ENCODE data around the gene RAPGEF3.
A peak's percentile ranks its signal among the peaks of the same experiment; 100 is the strongest.

Gene RAPGEF3

GRCh38 chr12:47709671-47710070 lies 49.0 kb downstream of the RAPGEF3 start:
- H3K4me3 ChIP-seq (ENCODE audit: control insufficient read depth, low read depth, low read length) = no peak overlapping the region
- TF ChIP-seq, protein P1, sequence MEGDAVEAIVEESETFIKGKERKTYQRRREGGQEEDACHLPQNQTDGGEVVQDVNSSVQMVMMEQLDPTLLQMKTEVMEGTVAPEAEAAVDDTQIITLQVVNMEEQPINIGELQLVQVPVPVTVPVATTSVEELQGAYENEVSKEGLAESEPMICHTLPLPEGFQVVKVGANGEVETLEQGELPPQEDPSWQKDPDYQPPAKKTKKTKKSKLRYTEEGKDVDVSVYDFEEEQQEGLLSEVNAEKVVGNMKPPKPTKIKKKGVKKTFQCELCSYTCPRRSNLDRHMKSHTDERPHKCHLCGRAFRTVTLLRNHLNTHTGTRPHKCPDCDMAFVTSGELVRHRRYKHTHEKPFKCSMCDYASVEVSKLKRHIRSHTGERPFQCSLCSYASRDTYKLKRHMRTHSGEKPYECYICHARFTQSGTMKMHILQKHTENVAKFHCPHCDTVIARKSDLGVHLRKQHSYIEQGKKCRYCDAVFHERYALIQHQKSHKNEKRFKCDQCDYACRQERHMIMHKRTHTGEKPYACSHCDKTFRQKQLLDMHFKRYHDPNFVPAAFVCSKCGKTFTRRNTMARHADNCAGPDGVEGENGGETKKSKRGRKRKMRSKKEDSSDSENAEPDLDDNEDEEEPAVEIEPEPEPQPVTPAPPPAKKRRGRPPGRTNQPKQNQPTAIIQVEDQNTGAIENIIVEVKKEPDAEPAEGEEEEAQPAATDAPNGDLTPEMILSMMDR (IDR thresholded peaks at IDR 0.05; ENCODE audit: control insufficient read depth, insufficient read depth, low read depth, low read length, missing control alignments) = no peak
- DNase-seq (ENCODE audit: low read depth) = no peak

DNA sequence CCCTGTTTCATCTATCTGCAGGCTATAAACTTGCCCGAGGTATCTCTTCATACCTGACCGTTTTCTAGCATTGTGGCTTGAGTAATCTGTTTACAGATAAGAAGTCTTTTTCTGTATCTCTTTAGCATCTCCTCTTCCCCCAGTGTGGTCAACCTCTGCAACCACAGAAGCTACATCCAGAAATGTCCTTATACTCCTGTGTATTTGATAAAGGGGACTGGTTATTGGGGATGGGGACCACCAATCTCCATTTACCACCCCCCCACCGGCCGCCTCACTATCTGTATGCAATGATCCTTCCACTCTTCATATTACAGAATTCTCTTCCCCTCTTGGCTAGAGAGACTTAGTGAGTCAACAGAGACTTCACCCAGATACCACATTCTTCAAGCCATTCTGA lies 49.4 kb downstream of the RAPGEF3 start:
- TF ChIP-seq, protein P1 (IDR thresholded peaks at IDR 0.05; ENCODE audit: control insufficient read depth, insufficient read depth, low read depth, low read length, missing control alignments) = no peak
- no peak overlapping the region for H3K4me3 ChIP-seq (ENCODE audit: control insufficient read depth, low read depth, low read length)
- no peak for DNase-seq (ENCODE audit: low read depth)

GRCh38 chr12:47707905-47708543 lies 50.7 kb downstream of the RAPGEF3 start:
- DNase-seq (ENCODE audit: low read depth) = no peak
- TF ChIP-seq, protein P1 (IDR thresholded peaks at IDR 0.05; ENCODE audit: control insufficient read depth, insufficient read depth, low read depth, low read length, missing control alignments) = no peak
- H3K4me3 ChIP-seq (ENCODE audit: control insufficient read depth, low read depth, low read length) = no peak overlapping the region

DNA sequence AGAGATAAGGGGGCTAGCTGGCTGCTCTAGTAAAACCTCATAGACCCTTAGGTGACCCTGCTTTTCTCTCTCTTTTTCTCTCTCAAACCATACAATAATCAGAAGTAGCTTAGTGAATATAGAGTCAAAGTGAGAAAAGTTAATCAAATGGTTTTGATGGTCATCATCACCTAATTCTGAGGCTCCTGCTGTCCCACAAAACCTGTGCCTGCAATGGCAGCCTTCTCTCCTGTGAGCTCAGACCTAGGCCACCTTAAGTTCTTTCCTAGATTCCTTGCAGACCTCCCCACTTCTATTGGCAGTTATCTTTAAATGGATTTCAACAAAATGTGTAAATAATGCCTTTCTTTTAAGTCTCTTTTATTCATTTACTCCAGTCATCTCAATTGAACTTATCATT lies 51.3 kb downstream of the RAPGEF3 start:
- DNase-seq (ENCODE audit: low read depth) = no peak
- TF ChIP-seq, protein P1 (IDR thresholded peaks at IDR 0.05; ENCODE audit: control insufficient read depth, insufficient read depth, low read depth, low read length, missing control alignments) = no peak
- H3K4me3 ChIP-seq (ENCODE audit: control insufficient read depth, low read depth, low read length) = no peak overlapping the region

DNA sequence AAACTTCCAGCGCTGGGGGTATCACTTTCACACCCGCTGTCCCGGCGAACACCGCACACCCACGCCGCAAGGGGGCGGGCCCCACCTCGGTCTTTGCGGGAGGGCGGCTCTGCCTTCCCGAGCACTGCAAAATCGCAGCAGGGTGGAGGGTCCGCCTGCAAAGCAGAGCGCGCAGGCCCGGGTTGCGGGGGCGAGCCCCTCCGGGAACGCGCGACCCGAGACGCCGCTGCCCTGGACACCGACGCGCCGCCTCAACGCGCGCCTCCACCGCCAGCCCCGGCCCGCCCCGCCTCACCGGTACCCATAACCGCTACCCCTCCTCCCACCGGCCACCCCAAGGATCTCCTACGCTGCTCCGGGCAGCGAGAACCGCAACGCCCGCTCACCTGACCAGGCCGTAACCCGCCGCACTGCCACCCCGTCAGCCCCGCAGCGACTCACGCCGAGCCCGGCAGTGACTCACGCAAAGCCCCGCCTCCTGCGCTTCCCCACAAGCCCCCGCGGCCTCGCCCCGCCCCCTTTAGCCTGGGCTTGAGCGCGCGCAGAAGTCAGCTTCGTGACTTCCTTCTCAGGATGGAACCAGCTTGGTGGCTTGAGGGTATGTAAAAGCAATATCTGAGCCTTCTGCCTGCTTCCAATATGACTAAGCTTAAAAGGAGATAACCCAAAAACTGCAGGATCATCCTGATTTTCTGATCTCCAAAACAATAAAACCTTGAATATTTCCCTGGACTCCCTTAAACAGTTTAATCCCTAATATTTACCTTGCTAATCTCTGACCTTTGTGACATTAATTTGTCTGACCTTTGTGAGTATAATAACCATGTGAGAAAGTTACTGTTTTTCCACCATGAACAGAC lies 52.9 kb downstream of the RAPGEF3 start, which contains the start of gene RPAP3:
Gene RPAP3 (minus strand): TSS at position 465 of the 860 bp plus-strand sequence. CDS start 3,190 bp downstream, outside the sequence.
- peak within 1 kb of the TSS; percentile 83 for H3K4me3 ChIP-seq (ENCODE audit: control insufficient read depth, low read depth, low read length)
- DNase-seq (ENCODE audit: low read depth) = peak; percentile 56
- TF ChIP-seq, protein P1 (IDR thresholded peaks at IDR 0.05; ENCODE audit: control insufficient read depth, insufficient read depth, low read depth, low read length, missing control alignments) = peak; percentile 66

DNA sequence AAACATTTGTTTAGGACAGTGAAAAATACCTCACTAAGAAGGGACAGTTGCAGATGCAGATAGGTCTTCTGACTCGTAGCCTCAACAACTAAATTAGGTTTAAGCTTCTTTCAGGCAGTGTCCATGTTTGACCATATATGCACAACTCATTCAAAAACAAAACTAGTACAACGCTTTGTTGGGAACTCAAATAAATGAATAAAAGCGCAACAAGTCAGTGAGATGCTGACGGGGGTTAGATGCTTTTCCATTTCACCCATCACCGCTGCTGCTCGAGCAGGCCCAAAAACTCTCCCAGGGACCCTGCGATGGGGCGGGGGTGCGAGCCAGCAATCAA lies 53.5 kb downstream of the RAPGEF3 start:
- TF ChIP-seq, protein P1 (IDR thresholded peaks at IDR 0.05; ENCODE audit: control insufficient read depth, insufficient read depth, low read depth, low read length, missing control alignments) = no peak
- peak overlapping the region; percentile 83 for H3K4me3 ChIP-seq (ENCODE audit: control insufficient read depth, low read depth, low read length)
- DNase-seq (ENCODE audit: low read depth) = no peak
